Measurements from ENCODE around the gene RARA.
"Not testable (repeated sequence)": the region's sequence is repeated elsewhere in the genome, so short reads cannot be mapped to it uniquely, and the experiment has no call there.

RARA gene

GRCh38 chr17:40298726-40299125, 10.3 kb upstream of the RARA start:
- no peak for DNase-seq

DNA sequence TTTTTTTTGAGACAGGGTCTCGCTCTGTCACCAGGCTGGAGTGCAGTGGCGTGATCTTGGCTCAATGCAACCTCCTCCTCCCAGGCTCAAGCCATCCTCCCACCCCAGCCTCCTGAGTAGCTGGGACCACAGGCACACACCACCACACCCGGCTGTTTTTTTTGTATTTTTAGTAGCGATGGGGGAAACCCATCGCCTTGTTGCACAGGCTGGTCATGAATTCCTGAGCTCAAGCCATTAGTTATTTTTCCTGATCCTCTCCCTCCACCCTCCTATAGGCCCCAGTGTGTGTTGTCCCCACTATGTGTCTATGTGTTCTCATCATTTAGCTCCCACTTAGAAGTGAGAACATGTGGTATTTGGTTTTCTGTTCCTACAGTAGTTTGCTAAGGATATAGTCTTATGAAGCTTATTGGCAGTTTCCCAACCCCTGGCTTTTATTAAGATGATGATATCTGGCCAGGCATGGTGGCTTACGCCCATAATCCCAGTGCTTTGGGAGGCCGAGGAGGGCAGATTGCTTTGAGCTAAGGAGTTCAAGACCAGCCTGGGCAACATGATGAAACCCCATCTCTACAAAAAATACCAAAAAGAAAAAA, 9.7 kb upstream of the RARA start:
- DNase-seq: not testable (repeated sequence)

- DNase-seq: no peak
These were observed 7.7 kb upstream of the RARA start for GRCh38 chr17:40301315-40301714.

- DNase-seq: peak; percentile 45 to 61
These were observed 5.8 kb upstream of the RARA start for GRCh38 chr17:40303009-40303657.

- peak; percentile 22 to 74 for DNase-seq
These were observed 5.0 kb upstream of the RARA start for GRCh38 chr17:40303708-40304551.

DNA sequence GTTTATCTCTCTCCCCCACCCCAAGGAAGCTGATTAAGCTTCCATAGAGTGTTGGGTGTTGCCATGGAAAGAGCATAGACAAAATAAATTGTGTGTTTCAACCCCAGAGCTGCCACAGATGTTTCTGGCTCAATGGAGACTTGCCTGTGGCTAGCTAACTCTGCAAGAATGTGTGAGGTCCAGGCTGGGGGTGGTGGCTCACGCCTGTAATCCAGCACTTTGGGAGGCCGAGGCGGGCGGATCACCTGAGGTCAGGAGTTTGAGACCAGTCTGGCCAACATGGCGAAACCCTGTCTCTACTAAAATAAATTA, 4.5 kb upstream of the RARA start:
- not testable (repeated sequence) for DNase-seq

DNA sequence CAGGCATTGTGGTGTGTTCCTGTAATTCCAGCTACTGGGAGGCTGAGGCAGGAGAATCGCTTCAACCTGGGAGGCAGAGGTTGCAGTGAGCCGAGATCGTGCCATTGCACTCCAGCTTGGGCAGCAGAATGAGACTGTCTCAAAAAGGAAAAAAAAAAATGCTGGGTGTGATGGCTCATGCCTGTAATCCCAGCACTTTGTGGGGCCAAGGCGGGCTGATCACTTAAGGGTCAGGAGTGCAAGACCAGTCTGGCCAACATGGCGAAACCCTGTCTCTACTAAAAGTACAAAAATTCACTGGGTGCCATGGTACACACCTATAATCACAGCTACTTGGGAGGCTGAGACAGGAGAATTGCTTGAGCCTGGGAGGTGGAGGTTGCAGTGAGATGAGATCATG, 4.1 kb upstream of the RARA start:
- not testable (repeated sequence) for DNase-seq

DNA sequence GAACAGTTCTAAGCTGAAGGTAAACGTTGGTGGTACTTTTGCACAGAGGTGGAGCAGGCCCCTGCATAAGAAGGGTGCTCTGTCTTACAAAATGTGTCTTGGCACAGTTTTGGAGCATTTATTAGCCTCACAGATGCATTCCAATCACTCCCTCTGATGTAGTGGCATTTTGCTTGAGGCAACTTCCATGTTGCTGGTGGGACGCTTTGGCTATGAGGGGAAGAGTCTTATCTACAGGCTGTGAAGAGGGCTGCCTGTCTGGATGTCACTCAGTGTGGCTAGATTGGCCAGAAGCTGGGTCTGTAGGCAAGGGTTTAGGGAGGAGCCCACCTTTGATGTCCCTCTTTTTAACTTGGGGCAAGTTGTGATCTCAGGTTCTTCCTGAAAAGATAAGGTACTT, 2.6 kb upstream of the RARA start:
- DNase-seq: no peak

DNA sequence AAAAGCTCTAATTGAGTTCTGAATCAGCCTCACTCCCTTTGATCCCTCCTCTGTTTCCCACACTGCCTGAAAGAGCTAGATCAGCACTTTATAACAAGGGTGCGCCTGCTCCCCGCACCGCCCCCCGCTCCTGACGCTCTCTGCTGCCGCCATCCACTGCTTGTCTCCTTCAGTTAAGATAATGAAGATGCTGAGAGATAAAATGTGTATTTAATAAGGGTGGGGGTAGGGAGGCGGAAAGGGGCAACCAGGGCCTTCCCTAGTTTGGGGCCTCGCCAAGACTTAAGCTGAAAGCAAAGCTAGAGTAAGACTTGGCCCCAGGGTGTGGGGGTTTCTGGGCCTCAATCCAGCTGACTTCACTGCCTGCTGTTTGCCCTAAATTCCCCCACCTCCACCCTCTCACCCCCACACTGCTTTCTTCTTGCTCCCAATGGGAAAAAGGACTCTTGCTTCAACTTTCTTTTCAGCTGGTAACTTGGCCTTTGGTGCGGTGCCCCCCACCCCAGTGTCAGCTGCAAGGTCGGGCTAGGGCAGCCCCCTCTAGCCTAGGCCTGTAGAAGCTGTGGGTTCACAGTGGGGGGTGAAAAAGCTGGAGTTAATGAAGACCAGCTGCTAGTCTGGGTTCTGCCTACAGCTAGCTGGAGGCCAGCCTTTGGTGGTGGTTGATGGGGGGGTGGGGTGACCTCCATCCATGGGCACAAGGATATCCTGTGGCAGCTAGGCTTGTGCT, 1.8 kb upstream of the RARA start:
- DNase-seq: peak; percentile 77 to 81

GRCh38 chr17:40307740-40308239, 1.2 kb upstream of the RARA start:
- no peak for DNase-seq

- DNase-seq: peak in 1 of 2 experiments; percentile 43
These were observed 1.1 kb downstream of the RARA start for GRCh38 chr17:40309949-40310510.

- peak in 1 of 2 experiments; percentile 43 for DNase-seq
These were observed 2.0 kb downstream of the RARA start for GRCh38 chr17:40310882-40311391.

DNA sequence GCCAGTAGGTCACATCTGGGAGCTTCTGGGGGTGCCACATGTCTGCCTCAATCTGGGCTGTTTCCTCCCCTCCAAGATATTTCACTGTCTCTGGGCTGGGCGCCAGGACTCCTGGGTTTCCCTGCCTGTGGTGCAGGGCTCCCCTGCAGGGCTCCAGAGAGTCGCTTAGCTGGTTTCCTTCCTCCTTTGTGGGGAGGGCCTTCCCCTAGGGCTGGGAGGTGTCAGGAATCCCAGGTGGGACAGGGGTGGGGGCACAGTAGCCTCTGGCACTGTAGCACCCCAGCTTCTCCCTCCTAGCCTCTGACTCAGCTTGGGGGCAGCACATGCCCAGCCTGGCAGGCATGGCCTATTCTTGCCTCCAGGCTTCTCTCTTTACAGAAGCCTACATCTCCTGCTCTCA, 2.6 kb downstream of the RARA start:
- peak in 1 of 2 experiments; percentile 66 for DNase-seq

DNA sequence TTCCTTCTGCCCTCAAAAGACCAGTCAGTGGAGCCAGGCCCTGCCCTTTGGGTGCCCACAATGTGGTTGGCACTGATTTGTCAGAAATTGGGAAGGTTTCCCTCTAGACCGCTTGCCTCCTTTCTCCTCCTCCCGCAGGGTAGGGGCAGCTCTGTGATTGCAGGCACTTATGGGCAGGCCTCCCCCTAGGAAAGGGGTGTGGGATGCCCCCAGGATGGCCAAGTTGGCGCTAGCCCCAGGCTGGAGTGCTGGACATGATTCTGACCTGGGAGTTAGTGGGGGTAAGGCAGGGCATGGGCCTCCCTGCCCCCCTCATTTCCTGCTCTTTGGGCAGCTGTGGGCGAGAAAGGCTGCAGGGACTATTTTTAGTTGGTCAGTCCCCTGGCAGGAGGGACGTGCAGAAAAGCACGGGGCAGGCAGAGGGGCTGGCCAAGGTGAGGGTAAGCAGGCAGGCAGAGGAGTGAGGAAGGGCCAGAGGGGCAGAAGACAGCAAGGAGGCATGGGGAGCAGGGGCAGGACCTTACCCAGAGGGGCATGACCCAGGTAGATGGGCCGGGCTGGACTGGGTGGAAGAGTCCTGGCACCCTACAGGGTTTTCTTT, 3.3 kb downstream of the RARA start:
- no peak for DNase-seq

- no peak for DNase-seq
These were observed 4.1 kb downstream of the RARA start for GRCh38 chr17:40312893-40313667.

GRCh38 chr17:40313668-40314583, 4.9 kb downstream of the RARA start:
- peak in 1 of 2 experiments; percentile 46 for DNase-seq

DNA sequence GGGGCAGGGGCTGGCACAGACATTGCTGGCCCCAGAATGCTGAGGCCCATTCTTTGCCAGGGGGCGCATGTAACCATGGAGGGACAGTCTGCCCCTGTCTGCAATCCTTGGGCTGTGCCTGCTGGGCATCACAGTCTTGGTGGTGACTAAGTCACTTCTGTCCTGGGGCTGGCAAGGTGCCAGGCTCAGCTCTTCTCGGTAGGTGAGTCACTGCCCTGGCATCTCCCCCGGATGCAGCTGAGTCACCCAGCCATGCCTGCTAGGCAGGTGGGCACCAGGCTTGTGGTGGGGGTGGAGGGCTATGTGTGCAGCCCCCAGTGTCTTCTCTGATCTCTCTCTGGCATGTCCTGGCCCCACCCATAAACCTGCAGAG, 5.6 kb downstream of the RARA start:
- peak; percentile 31 to 86 for DNase-seq

DNA sequence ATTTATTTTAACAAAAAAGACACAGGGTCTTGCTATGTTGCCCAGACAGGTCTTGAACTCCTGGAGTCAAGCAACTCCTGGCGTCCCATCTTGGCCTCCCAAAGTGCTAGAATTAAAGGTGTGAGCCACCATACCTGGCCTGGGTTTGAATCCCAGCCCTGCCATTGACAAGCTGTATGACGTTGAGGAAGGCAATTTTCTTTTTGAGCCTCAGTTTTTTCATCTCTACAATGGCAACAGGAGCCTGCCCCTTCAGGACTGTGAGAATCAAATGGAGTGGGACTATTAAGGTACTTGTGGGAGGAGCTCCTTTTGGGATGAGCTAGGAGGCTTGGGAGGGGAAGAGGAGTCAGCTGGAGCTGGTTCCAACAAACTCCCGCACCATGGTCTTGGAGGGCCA, 6.2 kb downstream of the RARA start:
- no peak for DNase-seq

GRCh38 chr17:40315678-40316570, 6.9 kb downstream of the RARA start:
- no peak for DNase-seq
